ENCODE data around the gene MPP2.
A peak's percentile ranks its signal among the peaks of the same experiment; 100 is the strongest.

GRCh38 chr17:43832168-43832975, 75.0 kb downstream of the MPP2 start:
- TF ChIP-seq CTCF (tag by site-specific recombination; IDR thresholded peaks at IDR 0.05) (0 out of 2 replicates have a peak, but pooled peaks have one; percentile 35), PBX3 (CRISPR knock-in tag; IDR thresholded peaks at IDR 0.05) (no peak), BCL11A (tag by site-specific recombination; IDR thresholded peaks at IDR 0.05; ENCODE audit: low read depth) (no peak), SCRT2 (tag by site-specific recombination; IDR thresholded peaks at IDR 0.05) (no peak), ZNF184 (tag by site-specific recombination; IDR thresholded peaks at IDR 0.05) (no peak)
- TF ChIP-seq, protein P1, sequence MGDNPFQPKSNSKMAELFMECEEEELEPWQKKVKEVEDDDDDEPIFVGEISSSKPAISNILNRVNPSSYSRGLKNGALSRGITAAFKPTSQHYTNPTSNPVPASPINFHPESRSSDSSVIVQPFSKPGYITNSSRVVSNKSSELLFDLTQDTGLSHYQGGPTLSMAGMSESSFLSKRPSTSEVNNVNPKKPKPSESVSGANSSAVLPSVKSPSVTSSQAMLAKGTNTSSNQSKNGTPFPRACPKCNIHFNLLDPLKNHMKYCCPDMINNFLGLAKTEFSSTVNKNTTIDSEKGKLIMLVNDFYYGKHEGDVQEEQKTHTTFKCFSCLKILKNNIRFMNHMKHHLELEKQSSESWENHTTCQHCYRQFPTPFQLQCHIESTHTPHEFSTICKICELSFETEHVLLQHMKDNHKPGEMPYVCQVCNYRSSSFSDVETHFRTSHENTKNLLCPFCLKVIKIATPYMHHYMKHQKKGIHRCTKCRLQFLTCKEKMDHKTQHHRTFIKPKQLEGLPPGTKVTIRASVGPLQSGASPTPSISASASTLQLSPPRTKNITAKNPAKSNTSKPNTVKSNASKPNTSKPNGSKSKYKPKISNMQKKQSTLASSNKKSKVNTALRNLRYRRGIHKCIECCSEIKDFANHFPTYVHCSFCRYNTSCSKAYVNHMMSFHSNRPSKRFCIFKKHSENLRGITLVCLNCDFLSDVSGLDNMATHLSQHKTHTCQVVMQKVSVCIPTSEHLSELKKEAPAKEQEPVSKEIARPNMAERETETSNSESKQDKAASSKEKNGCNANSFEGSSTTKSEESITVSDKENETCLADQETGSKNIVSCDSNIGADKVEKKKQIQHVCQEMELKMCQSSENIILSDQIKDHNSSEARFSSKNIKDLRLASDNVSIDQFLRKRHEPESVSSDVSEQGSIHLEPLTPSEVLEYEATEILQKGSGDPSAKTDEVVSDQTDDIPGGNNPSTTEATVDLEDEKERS (tag by site-specific recombination; IDR thresholded peaks at IDR 0.05) = no peak
